SK-N-SH (cell line): Measurements from ENCODE around the gene NOC2L. TPM values are rescaled to one million over a fixed set of nuclear protein-coding genes. Genes with fewer than 3 reads are reported as not detected.
A peak's percentile ranks its signal among the peaks of the same experiment; 100 is the strongest.

ENCODE experiments used
- CTCF ChIA-PET: fragments of 300-600, 350-600 bp; formaldehyde crosslinking; extraction: SDS; loops from one replicate; lab custom pipeline; 2021; lab: Yijun Ruan, JAX
- POLR2A ChIA-PET: fragments of 350-600 bp; sonication (Branson Sonifier 250); formaldehyde crosslinking; extraction: SDS; loops from one replicate; lab custom pipeline; 2020; ENCODE audit warnings: antibody characterized with exemption, inconsistent platforms; lab: Yijun Ruan, JAX
- DNase-seq: peaks from one replicate; pipeline ENCODE4 v3.0.0; 2012
- H2AFZ ChIP-seq: fragments of 200-600 bp; sonication (generic); 2 replicates; pipeline ENCODE4 v1.8.1; 2016; ENCODE audit warnings: antibody characterized with exemption, mild to moderate bottlenecking, low read depth
- H3F3A ChIP-seq: fragments of 200-600 bp; sonication (generic); replicated peaks from 2 replicates; pipeline ENCODE3; 2016; ENCODE audit warnings: antibody characterized with exemption, mild to moderate bottlenecking; ENCODE audit not compliant: insufficient read depth
- H3K27ac ChIP-seq, 2 experiments: fragments of 200-500 bp in 1 of 2; fragments of 200-600 bp in 1 of 2; sonication (Bioruptor generic) in 1 of 2; sonication (generic), shearing (Covaris generic) in 1 of 2; 2 replicates each; pipeline versions ENCODE4 v1.5.1 to v1.6.1; 2014 to 2016; ENCODE audit warnings: low read depth in 2 of 2, inconsistent platforms in 1 of 2, low read length in 1 of 2, mild to moderate bottlenecking in 1 of 2, mixed read lengths in 1 of 2
- H3K27me3 ChIP-seq: fragments of 200-600 bp; sonication (generic), shearing (Covaris generic); 2 replicates; pipeline ENCODE4 v1.6.1; 2016; ENCODE audit warnings: mixed run types; ENCODE audit not compliant: insufficient read depth
- H3K36me3 ChIP-seq, 2 experiments: fragments of 200-500 bp in 1 of 2; fragments of 200-600 bp in 1 of 2; sonication (Bioruptor generic) in 1 of 2; sonication (generic) in 1 of 2; replicated peaks in 1 of 2; 2 replicates each; pipeline versions ENCODE3 to v1.5.1; 2014 to 2016; ENCODE audit warnings: low read length in 1 of 2, mild to moderate bottlenecking in 1 of 2; ENCODE audit not compliant: insufficient read depth in 2 of 2, control insufficient read depth in 1 of 2
- H3K4me1 ChIP-seq, 2 experiments: fragments of 200-500 bp in 1 of 2; fragments of 200-600 bp in 1 of 2; sonication (Bioruptor generic) in 1 of 2; sonication (generic), shearing (Covaris generic) in 1 of 2; 2 replicates each; pipeline versions ENCODE4 v1.5.1 to v1.6.1; 2014 to 2016; ENCODE audit warnings: low read depth in 1 of 2, low read length in 1 of 2, mixed run types in 1 of 2; ENCODE audit not compliant: insufficient read depth in 2 of 2, control insufficient read depth in 1 of 2
- H3K4me2 ChIP-seq: fragments of 200-600 bp; sonication (generic), shearing (Covaris generic); 2 replicates; pipeline ENCODE4 v1.6.1; 2017; ENCODE audit warnings: mixed run types
- H3K4me3 ChIP-seq, 2 experiments: fragments of 200-500 bp in 1 of 2; fragments of 200-600 bp in 1 of 2; sonication (Bioruptor generic) in 1 of 2; sonication (generic), shearing (Covaris generic) in 1 of 2; 2 replicates each; pipeline versions ENCODE4 v1.5.1 to v1.8.1; 2014 to 2016; ENCODE audit warnings: low read depth in 2 of 2, inconsistent platforms in 1 of 2, low read length in 1 of 2, mild to moderate bottlenecking in 1 of 2, mixed read lengths in 1 of 2, moderate library complexity in 1 of 2
- H3K79me2 ChIP-seq: fragments of 200-600 bp; sonication (generic); 2 replicates; pipeline ENCODE4 v1.8.1; 2017; ENCODE audit warnings: mild to moderate bottlenecking; ENCODE audit not compliant: insufficient read depth
- H3K9ac ChIP-seq: fragments of 200-600 bp; sonication (generic); 2 replicates; pipeline ENCODE4 v1.6.1; 2017; ENCODE audit warnings: mixed run types
- H3K9me2 ChIP-seq: fragments of 200-600 bp; sonication (generic); 2 replicates; pipeline ENCODE4 v1.6.1; 2017; ENCODE audit warnings: mixed run types
- H3K9me3 ChIP-seq: fragments of 200-600 bp; sonication (generic); 2 replicates; pipeline ENCODE4 v1.6.1; 2017; ENCODE audit warnings: mixed run types, mild to moderate bottlenecking, moderate library complexity
- H4K20me1 ChIP-seq: fragments of 200-600 bp; sonication (generic); 2 replicates; pipeline ENCODE4 v1.6.1; 2017; ENCODE audit warnings: mild to moderate bottlenecking, mixed run types; ENCODE audit not compliant: insufficient read depth
- EP300 ChIP-seq, 2 experiments: IDR thresholded peaks; 2 replicates each; pipeline versions ENCODE4 v1.4.0 to v1.6.1; 2012; ENCODE audit warnings: borderline replicate concordance in 1 of 2, low read depth in 1 of 2, low read length in 1 of 2
- GABPA ChIP-seq: IDR thresholded peaks from 2 replicates; pipeline ENCODE4 v1.4.0; 2012; ENCODE audit warnings: low read depth, mild to moderate bottlenecking
- GATA2 ChIP-seq: sonication (generic); formaldehyde crosslinking; IDR thresholded peaks from 2 replicates; pipeline ENCODE4 v1.5.0; 2020; ENCODE audit warnings: mild to moderate bottlenecking, missing genetic modification reagents
- JUND ChIP-seq: IDR thresholded peaks from 2 replicates; pipeline ENCODE4 v1.4.0; 2012
- MEF2A ChIP-seq: IDR thresholded peaks from 2 replicates; pipeline ENCODE4 v1.4.0; 2012; ENCODE audit warnings: low read depth, borderline replicate concordance
- MXI1 ChIP-seq: IDR thresholded peaks from 2 replicates; pipeline ENCODE4 v1.6.1; 2012; ENCODE audit warnings: mild to moderate bottlenecking, low read depth, low read length, improper control_type of control experiment
- NFIC ChIP-seq: IDR thresholded peaks from 2 replicates; pipeline ENCODE4 v1.4.0; 2012; ENCODE audit warnings: borderline replicate concordance
- POLR2AphosphoS5 ChIP-seq: IDR thresholded peaks from 2 replicates; pipeline ENCODE4 v1.6.1; 2012; ENCODE audit warnings: low read depth, low read length
- RCOR1 ChIP-seq: fragments of 150-350 bp; IDR thresholded peaks from 2 replicates; pipeline ENCODE4 v1.6.1; 2017; ENCODE audit warnings: antibody characterized with exemption, low read length
- RFX5 ChIP-seq: IDR thresholded peaks from 2 replicates; pipeline ENCODE4 v1.6.1; 2012; ENCODE audit warnings: mild to moderate bottlenecking, improper control_type of control experiment, low read length
- SMC3 ChIP-seq: IDR thresholded peaks from 2 replicates; pipeline ENCODE4 v1.6.1; 2012; ENCODE audit warnings: low read depth, low read length, improper control_type of control experiment
- TAF1 ChIP-seq: IDR thresholded peaks from 2 replicates; pipeline ENCODE4 v1.6.1; 2012; ENCODE audit warnings: low read depth, mild to moderate bottlenecking, low read length, moderate library complexity, borderline replicate concordance
- TCF12 ChIP-seq: IDR thresholded peaks from 2 replicates; pipeline ENCODE4 v1.4.0; 2012
- WGBS: methylation state at CpG from one replicate; pipeline ENCODE4 v1.1.6; 2017; ENCODE audit warnings: low lambda C conversion rate; 5-methylcytosine and 5-hydroxymethylcytosine counted together
- polyA plus RNA-seq, 3 experiments: library from polyadenylated mRNA; depleted of rRNA; stranded (reverse); fragments of >200 nt; gene quantifications; 2 replicates each; pipeline ENCODE4 v1.2.3, GENCODE V29; 2012
- TF ChIP-seq, protein P1 (sequence below): IDR thresholded peaks from 2 replicates; pipeline ENCODE4; 2012
- TF ChIP-seq, protein P2 (sequence below): IDR thresholded peaks from 2 replicates; pipeline ENCODE4 v1.4.0; 2012; ENCODE audit warnings: low read depth
- TF ChIP-seq, protein P3 (sequence below): IDR thresholded peaks from 2 replicates; pipeline ENCODE4 v1.6.1; 2012; ENCODE audit warnings: mild to moderate bottlenecking, low read depth, low read length, moderate library complexity

Gene NOC2L
- polyA plus RNA-seq, 1 of the 3 experiments (the other 2 are of a cell fraction): 124 TPM

DNA sequence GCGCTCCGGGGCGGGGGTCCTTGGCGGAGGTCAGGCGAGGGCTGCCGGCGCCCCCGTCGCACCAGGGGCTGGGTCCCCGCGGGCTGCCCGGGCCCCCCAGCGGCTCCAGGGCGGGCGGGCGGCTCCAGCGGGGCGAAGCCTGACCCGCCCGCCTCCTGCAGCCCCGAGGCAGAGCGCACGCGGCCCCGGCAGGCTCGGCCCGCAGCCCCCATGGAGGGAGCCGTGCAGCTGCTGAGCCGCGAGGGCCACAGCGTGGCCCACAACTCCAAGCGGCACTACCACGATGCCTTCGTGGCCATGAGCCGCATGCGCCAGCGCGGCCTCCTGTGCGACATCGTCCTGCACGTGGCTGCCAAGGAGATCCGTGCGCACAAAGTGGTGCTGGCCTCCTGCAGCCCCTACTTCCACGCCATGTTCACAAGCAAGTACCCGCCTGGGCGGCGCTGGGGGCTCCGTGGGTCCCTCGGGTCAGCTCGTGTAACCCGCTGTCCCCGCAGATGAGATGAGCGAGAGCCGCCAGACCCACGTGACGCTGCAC is 2.1 kb upstream of the NOC2L start:
- Histone ChIP-seq H3K36me3 (peaks cover 0 to 23% of the 10 kb centered on the region in 2 experiments), H3K9me3 (no peaks in the 10 kb centered on the region), H3K9ac (no peak overlapping the region), H3K4me3 (peak overlapping the region; percentile 57 to 75; a peak in 3 of 4 replicates), H3K9me2 (no peaks in the 10 kb centered on the region), H3K4me1 (peaks cover 4 to 17% of the 10 kb centered on the region in 2 experiments; a peak in 2 of 4 replicates), H2AFZ (no peak overlapping the region), H3K4me2 (peak overlapping the region; percentile 62; the same call in 1 of the 2 replicates), H3K27me3 (no peaks in the 10 kb centered on the region), H3K27ac (no peak overlapping the region; a peak in 1 of 4 replicates), H4K20me1 (no peaks in the 10 kb centered on the region), H3K79me2 (peaks cover 21% of the 10 kb centered on the region), H3F3A (no peaks in the 10 kb centered on the region)
- DNase-seq: peak; percentile 77
- ChIA-PET POLR2A (interaction anchor here (0.8 kb wide), 1 partner anchor 56 kb away, joined by 4 read pairs; no protein-coding TSS in a partner anchor), CTCF (interaction anchor here (0.7 to 1.9 kb wide), 6 partner anchors 9 to 41 kb away, joined by 3 to 6 read pairs (median 4); no protein-coding TSS in a partner anchor)
- 88% methylated on average over 10 of the region's 56 CpGs for WGBS
- peak; percentile 40; the same call in 1 of the 2 replicates for TF ChIP-seq MXI1
- TF ChIP-seq TAF1: no peak

DNA sequence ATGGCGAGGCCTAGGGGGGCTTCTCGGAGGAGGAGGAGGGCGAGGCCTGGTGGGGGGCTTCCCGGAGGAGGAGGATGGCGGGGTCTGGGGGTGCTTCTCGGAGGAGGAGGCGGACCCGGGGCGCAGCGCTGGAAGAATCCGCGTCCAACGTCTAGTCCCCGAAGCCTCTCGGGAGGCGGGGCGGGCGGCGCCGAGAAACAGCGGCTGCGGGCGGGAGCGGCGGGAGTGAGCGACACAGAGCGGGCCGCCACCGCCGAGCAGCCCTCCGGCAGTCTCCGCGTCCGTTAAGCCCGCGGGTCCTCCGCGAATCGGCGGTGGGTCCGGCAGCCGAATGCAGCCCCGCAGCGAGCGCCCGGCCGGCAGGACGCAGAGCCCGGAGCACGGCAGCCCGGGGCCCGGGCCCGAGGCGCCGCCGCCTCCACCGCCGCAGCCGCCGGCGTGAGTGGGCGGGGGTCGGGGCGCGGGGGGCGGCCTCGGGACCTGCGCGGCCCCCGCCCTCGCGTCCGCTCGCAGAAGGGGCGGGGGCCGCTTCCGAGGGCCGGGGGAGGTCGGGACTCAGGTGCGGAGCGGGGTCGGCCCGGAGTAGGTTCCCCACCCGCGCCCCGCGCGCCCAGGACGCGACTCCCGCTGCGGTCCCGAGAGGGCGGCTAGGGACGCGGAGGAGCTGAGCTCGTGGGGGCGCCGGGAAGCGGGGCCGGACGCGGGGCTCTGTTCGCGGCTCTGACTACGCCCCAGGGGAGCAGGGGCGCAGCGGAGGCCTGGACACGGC is 1.5 kb upstream of the NOC2L start, which contains the start of gene KLHL17:
Gene KLHL17, plus strand, starts transcription at position 222 of the 769 bp plus-strand sequence. Its CDS starts 110 bp downstream, at position 332.
- no peak for TF ChIP-seq POLR2AphosphoS5
- no peak for TF ChIP-seq SMC3
- TF ChIP-seq GABPA: peak; percentile 39; the same call in 1 of the 2 replicates
- TF ChIP-seq EP300 (IDR thresholded peaks at IDR 0.05; ENCODE audit: borderline replicate concordance in 1 of 2, low read depth in 1 of 2, low read length in 1 of 2): no peak
- no peak for TF ChIP-seq NFIC
- no peak for TF ChIP-seq TCF12
- TF ChIP-seq, protein P1, sequence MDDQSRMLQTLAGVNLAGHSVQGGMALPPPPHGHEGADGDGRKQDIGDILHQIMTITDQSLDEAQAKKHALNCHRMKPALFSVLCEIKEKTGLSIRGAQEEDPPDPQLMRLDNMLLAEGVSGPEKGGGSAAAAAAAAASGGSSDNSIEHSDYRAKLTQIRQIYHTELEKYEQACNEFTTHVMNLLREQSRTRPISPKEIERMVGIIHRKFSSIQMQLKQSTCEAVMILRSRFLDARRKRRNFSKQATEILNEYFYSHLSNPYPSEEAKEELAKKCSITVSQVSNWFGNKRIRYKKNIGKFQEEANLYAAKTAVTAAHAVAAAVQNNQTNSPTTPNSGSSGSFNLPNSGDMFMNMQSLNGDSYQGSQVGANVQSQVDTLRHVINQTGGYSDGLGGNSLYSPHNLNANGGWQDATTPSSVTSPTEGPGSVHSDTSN: peak; percentile 60
- TF ChIP-seq TAF1: no peak
- TF ChIP-seq, protein P2, sequence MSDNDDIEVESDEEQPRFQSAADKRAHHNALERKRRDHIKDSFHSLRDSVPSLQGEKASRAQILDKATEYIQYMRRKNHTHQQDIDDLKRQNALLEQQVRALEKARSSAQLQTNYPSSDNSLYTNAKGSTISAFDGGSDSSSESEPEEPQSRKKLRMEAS: no peak
- no peak for TF ChIP-seq RCOR1
- TF ChIP-seq, protein P3, sequence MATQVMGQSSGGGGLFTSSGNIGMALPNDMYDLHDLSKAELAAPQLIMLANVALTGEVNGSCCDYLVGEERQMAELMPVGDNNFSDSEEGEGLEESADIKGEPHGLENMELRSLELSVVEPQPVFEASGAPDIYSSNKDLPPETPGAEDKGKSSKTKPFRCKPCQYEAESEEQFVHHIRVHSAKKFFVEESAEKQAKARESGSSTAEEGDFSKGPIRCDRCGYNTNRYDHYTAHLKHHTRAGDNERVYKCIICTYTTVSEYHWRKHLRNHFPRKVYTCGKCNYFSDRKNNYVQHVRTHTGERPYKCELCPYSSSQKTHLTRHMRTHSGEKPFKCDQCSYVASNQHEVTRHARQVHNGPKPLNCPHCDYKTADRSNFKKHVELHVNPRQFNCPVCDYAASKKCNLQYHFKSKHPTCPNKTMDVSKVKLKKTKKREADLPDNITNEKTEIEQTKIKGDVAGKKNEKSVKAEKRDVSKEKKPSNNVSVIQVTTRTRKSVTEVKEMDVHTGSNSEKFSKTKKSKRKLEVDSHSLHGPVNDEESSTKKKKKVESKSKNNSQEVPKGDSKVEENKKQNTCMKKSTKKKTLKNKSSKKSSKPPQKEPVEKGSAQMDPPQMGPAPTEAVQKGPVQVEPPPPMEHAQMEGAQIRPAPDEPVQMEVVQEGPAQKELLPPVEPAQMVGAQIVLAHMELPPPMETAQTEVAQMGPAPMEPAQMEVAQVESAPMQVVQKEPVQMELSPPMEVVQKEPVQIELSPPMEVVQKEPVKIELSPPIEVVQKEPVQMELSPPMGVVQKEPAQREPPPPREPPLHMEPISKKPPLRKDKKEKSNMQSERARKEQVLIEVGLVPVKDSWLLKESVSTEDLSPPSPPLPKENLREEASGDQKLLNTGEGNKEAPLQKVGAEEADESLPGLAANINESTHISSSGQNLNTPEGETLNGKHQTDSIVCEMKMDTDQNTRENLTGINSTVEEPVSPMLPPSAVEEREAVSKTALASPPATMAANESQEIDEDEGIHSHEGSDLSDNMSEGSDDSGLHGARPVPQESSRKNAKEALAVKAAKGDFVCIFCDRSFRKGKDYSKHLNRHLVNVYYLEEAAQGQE: 0 out of 2 replicates have a peak, but pooled peaks have one; percentile 26
- no peak for TF ChIP-seq JUND
- no peak for TF ChIP-seq MEF2A
- TF ChIP-seq GATA2 (CRISPR knock-in tag): no peak
- TF ChIP-seq RFX5: no peak
- Histone ChIP-seq H3K36me3 (peaks cover 0 to 30% of the 10 kb centered on the region in 2 experiments), H3K27ac (peak within 1 kb of the TSS in 1 of 2 experiments; percentile 47; a peak in 2 of 4 replicates), H2AFZ (no peak within 1 kb of the TSS), H4K20me1 (no peaks in the 10 kb centered on the region), H3K27me3 (no peaks in the 10 kb centered on the region), H3K79me2 (peaks cover 21% of the 10 kb centered on the region), H3K4me1 (peaks cover 4 to 17% of the 10 kb centered on the region in 2 experiments; a peak in 2 of 4 replicates), H3K4me2 (peak within 1 kb of the TSS; percentile 62; the same call in 1 of the 2 replicates), H3K9ac (peak within 1 kb of the TSS; percentile 36; the same call in 1 of the 2 replicates), H3K4me3 (peak within 1 kb of the TSS; percentile 57 to 75), H3K9me2 (no peaks in the 10 kb centered on the region), H3K9me3 (no peaks in the 10 kb centered on the region), H3F3A (no peaks in the 10 kb centered on the region)
- peak; percentile 94 for DNase-seq
- WGBS: under 1% methylated on average over 20 of the region's 109 CpGs
- ChIA-PET POLR2A (interaction anchor here (0.8 kb wide), 1 partner anchor 55 kb away, joined by 4 read pairs; no protein-coding TSS in a partner anchor), CTCF (interaction anchor here (1.1 to 1.9 kb wide), 4 partner anchors 19 to 42 kb away, joined by 3 to 6 read pairs (median 4); no protein-coding TSS in a partner anchor)
